Measurements from ENCODE around the gene DNMBP.

Gene DNMBP

GRCh38 chr10:99915414-99915813 lies 94.3 kb downstream of the DNMBP start:
- no peaks in the 10 kb centered on the region for H3K79me2 ChIP-seq (ENCODE audit: insufficient read depth, low read depth)
- no peaks in the 10 kb centered on the region for H3K4me1 ChIP-seq (ENCODE audit: low read depth, poor library complexity, severe bottlenecking)
- H3K4me3 ChIP-seq (IDR thresholded peaks at IDR 0.05; ENCODE audit: insufficient read depth, low read depth, low read length) = no peak overlapping the region
- no peak overlapping the region for H3K4me2 ChIP-seq
- H4K20me1 ChIP-seq (ENCODE audit: insufficient read depth) = no peaks in the 10 kb centered on the region
- no peak overlapping the region for H3K27ac ChIP-seq
- no peak overlapping the region for H3K9ac ChIP-seq
- H3K27me3 ChIP-seq (ENCODE audit: insufficient read depth, low read depth) = no peaks in the 10 kb centered on the region
- TF ChIP-seq CTCF (conservative IDR thresholded peaks at IDR 0.05; ENCODE audit: low read depth, low read length) = no peak
- H2AFZ ChIP-seq (ENCODE audit: low read depth) = no peak overlapping the region
- no peaks in the 10 kb centered on the region for H3K36me3 ChIP-seq (ENCODE audit: insufficient read depth)

- Histone ChIP-seq H3K4me1 (ENCODE audit: low read depth, poor library complexity, severe bottlenecking) (no peaks in the 10 kb centered on the region), H4K20me1 (ENCODE audit: insufficient read depth) (no peaks in the 10 kb centered on the region), H3K4me2 (no peak overlapping the region), H3K36me3 (ENCODE audit: insufficient read depth) (no peaks in the 10 kb centered on the region), H3K4me3 (IDR thresholded peaks at IDR 0.05; ENCODE audit: insufficient read depth, low read depth, low read length) (no peak overlapping the region), H3K27ac (no peak overlapping the region), H3K79me2 (ENCODE audit: insufficient read depth, low read depth) (no peaks in the 10 kb centered on the region), H2AFZ (ENCODE audit: low read depth) (no peak overlapping the region), H3K27me3 (ENCODE audit: insufficient read depth, low read depth) (no peaks in the 10 kb centered on the region), H3K9ac (no peak overlapping the region)
- TF ChIP-seq CTCF (conservative IDR thresholded peaks at IDR 0.05; ENCODE audit: low read depth, low read length) = no peak
These were observed 95.5 kb downstream of the DNMBP start for GRCh38 chr10:99914236-99914635.

- Histone ChIP-seq H3K27me3 (ENCODE audit: insufficient read depth, low read depth) (no peaks in the 10 kb centered on the region), H2AFZ (ENCODE audit: low read depth) (no peak overlapping the region), H3K4me1 (ENCODE audit: low read depth, poor library complexity, severe bottlenecking) (no peaks in the 10 kb centered on the region), H3K79me2 (ENCODE audit: insufficient read depth, low read depth) (no peaks in the 10 kb centered on the region), H3K4me3 (IDR thresholded peaks at IDR 0.05; ENCODE audit: insufficient read depth, low read depth, low read length) (no peak overlapping the region), H3K36me3 (ENCODE audit: insufficient read depth) (no peaks in the 10 kb centered on the region), H4K20me1 (ENCODE audit: insufficient read depth) (no peaks in the 10 kb centered on the region), H3K27ac (no peak overlapping the region), H3K9ac (no peak overlapping the region), H3K4me2 (no peak overlapping the region)
- no peak for TF ChIP-seq CTCF (conservative IDR thresholded peaks at IDR 0.05; ENCODE audit: low read depth, low read length)
These were observed 95.9 kb downstream of the DNMBP start for GRCh38 chr10:99913831-99914235.

GRCh38 chr10:99912041-99912440 lies 97.7 kb downstream of the DNMBP start:
- no peak overlapping the region for H3K4me3 ChIP-seq (IDR thresholded peaks at IDR 0.05; ENCODE audit: insufficient read depth, low read depth, low read length)
- H3K36me3 ChIP-seq (ENCODE audit: insufficient read depth) = no peaks in the 10 kb centered on the region
- no peaks in the 10 kb centered on the region for H3K79me2 ChIP-seq (ENCODE audit: insufficient read depth, low read depth)
- no peak overlapping the region for H3K4me2 ChIP-seq
- no peak overlapping the region for H3K27ac ChIP-seq
- no peak for TF ChIP-seq CTCF (conservative IDR thresholded peaks at IDR 0.05; ENCODE audit: low read depth, low read length)
- H3K27me3 ChIP-seq (ENCODE audit: insufficient read depth, low read depth) = no peaks in the 10 kb centered on the region
- H3K4me1 ChIP-seq (ENCODE audit: low read depth, poor library complexity, severe bottlenecking) = no peaks in the 10 kb centered on the region
- no peak overlapping the region for H3K9ac ChIP-seq
- H2AFZ ChIP-seq (ENCODE audit: low read depth) = no peak overlapping the region
- H4K20me1 ChIP-seq (ENCODE audit: insufficient read depth) = no peaks in the 10 kb centered on the region

- no peaks in the 10 kb centered on the region for H3K79me2 ChIP-seq (ENCODE audit: insufficient read depth, low read depth)
- H3K27ac ChIP-seq = no peak overlapping the region
- no peaks in the 10 kb centered on the region for H3K4me1 ChIP-seq (ENCODE audit: low read depth, poor library complexity, severe bottlenecking)
- no peaks in the 10 kb centered on the region for H3K36me3 ChIP-seq (ENCODE audit: insufficient read depth)
- no peak overlapping the region for H3K4me2 ChIP-seq
- H3K9ac ChIP-seq = no peak overlapping the region
- H2AFZ ChIP-seq (ENCODE audit: low read depth) = no peak overlapping the region
- H4K20me1 ChIP-seq (ENCODE audit: insufficient read depth) = no peaks in the 10 kb centered on the region
- no peak overlapping the region for H3K4me3 ChIP-seq (IDR thresholded peaks at IDR 0.05; ENCODE audit: insufficient read depth, low read depth, low read length)
- H3K27me3 ChIP-seq (ENCODE audit: insufficient read depth, low read depth) = no peaks in the 10 kb centered on the region
- no peak for TF ChIP-seq CTCF (conservative IDR thresholded peaks at IDR 0.05; ENCODE audit: low read depth, low read length)
These were observed 101.2 kb downstream of the DNMBP start for GRCh38 chr10:99908512-99908911.
